Heart right ventricle (tissue), 16 donors: ENCODE data around the gene PGA5. TPM values are rescaled to one million over a fixed set of nuclear protein-coding genes. Genes with fewer than 3 reads are reported as not detected.
"Not testable (repeated sequence)": the region's sequence is repeated elsewhere in the genome, so short reads cannot be mapped to it uniquely, and the experiment has no call there.

Experiments used
- ATAC-seq, 8 donors: fragments of 200-7000 bp; cut with Tn5 transposase; one replicate each; pipeline ENCODE4 v1.9.1; 2020; ENCODE audit warnings: mild to moderate bottlenecking in 8 of 8, moderate library complexity in 8 of 8, moderate number of reproducible peaks in 1 of 8
- DNase-seq, 2 donors: peaks; one replicate each; pipeline ENCODE4 v3.0.0-alpha.2; 2020
- H3K27ac ChIP-seq, 10 donors: fragments of 200-600 bp; sonication (generic) in 2 of 10; one replicate each; pipeline versions ENCODE4 v1.5.0 to v1.8.0; 2020 to 2022; ENCODE audit warnings: mild to moderate bottlenecking in 3 of 10
- H3K27me3 ChIP-seq, 7 donors: fragments of 200-600 bp; one replicate each; pipeline ENCODE4 v1.8.0; 2021 to 2022; ENCODE audit warnings: mild to moderate bottlenecking in 2 of 7
- H3K36me3 ChIP-seq, 9 donors: fragments of 200-600 bp; sonication (generic) in 1 of 9; one replicate each; pipeline versions ENCODE4 v1.5.0 to v1.8.0; 2020 to 2022; ENCODE audit warnings: mild to moderate bottlenecking in 2 of 9
- H3K4me1 ChIP-seq, 9 donors: fragments of 200-600 bp; sonication (generic) in 1 of 9; one replicate each; pipeline versions ENCODE4 v1.5.0 to v1.8.0; 2020 to 2022; ENCODE audit warnings: mild to moderate bottlenecking in 4 of 9
- H3K4me3 ChIP-seq, 10 donors: fragments of 200-600 bp; sonication (generic) in 2 of 10; one replicate each; pipeline versions ENCODE4 v1.5.0 to v1.8.0; 2020 to 2022; ENCODE audit warnings: mild to moderate bottlenecking in 7 of 10, moderate library complexity in 2 of 10
- H3K9me3 ChIP-seq, 11 donors: fragments of 200-600 bp in 10 of 11; sonication (generic) in 2 of 11; one replicate each; pipeline versions ENCODE4 v1.5.0 to v1.8.0; 2013 to 2022; ENCODE audit warnings: mild to moderate bottlenecking in 2 of 11, control low read depth in 1 of 11, moderate library complexity in 1 of 11
- WGBS, 2 donors: extraction: QIAGEN DNeasy Blood & Tissue Kit; methylation state at CpG; one replicate each; pipeline ENCODE4 v1.1.7; 2013; ENCODE audit warnings: inconsistent platforms in 1 of 2; 5-methylcytosine and 5-hydroxymethylcytosine counted together
- intact Hi-C, 10 donors: fragments of 100-400 bp; cut with DNase I; formaldehyde crosslinking; loops; one replicate each; pipeline versions ENCODE4 v1.11.1 to v1.14.2; 2022
- polyA plus RNA-seq, 2 donors: library from polyadenylated mRNA; stranded (reverse); fragments of 200-250 nt; gene quantifications; one replicate each; pipeline ENCODE4 v1.2.3, GENCODE V29; 2013
- total RNA-seq, 10 donors: library from RNA; stranded (reverse); fragmentation: NEBNext Ultra II Directional in 3 of 10; extraction: Animal tissue kit (Norgen Biotek cat#: 25700) in 3 of 10; gene quantifications; one replicate each; pipeline versions ENCODE4 v1.2.1 to v1.2.4, GENCODE V29; 2021 to 2023
- donor health status: Arrhythmogenic right ventricular cardiomyopathy.
- donor health status: ischemic (EF 13 %, LVEDD 7.1; RV severe dilation, severe dysfunction).
- donor health status: healthy with polysubstance abuse.
- donor health status: DM: no; HTN: yes; CAD: no.
- donor health status: DM: no; HTN: no; CAD: no.
- donor health status: ischemic (EF 25% LVEDD 6.9; RV normal size, moderate dysfunction).
- donor health status: ischemic (EF 25% LVEDD 5.7; RV mildly dilated, moderate dysfunction).
- donor health status: healthy.
- donor health status: DM: yes; HTN: yes; CAD: no.
- donor health status: Ischemic cardiomyopathy.
- donor health status: ischemic (EF 35%, LVEDD 5.7; RV mildly dilated, moderate dysfunction).
- donor health status: nonischemic (EF 11% LVEDD 7.7; RV severe dilation, severe dysfunction).
- donor health status: DM: yes; HTN: yes; CAD: no.
- donor health status: PGD.
- donor health status: ischemic (EF 29% LVEDD 5.4; RV normal size, mild dysfunction).
- donor health status: nonischemic (EF 23%, LVEDD 6.1; RV moderate dilation, normal function).

The PGA5 gene
- total and polyA plus RNA-seq, 12 donors = 0.14 to 0.93 (median 0.58) TPM; not detected in 6

DNA sequence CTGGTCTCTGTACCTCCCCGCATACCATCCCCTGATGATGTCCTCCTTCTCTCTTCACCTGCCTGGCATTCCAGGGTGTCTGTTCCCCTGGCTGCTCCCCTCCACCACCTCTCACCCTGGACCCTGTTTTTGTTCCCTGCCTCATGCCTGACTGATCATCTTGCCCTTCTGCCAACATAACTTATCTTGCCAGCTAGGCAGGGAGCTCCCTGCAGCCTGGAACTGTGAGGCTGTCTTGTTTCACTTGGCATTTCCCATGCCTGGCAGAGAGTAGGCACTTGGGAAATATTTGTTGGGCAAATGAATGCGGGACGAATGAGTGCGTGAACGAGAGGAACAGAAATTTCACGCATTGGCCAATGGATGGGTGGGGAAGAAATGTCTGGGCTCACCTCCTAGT is 30.3 kb upstream of the PGA5 start:
- H3K27ac ChIP-seq, H3K4me3 ChIP-seq, DNase-seq, H3K36me3 ChIP-seq, intact Hi-C loops, H3K27me3 ChIP-seq, H3K9me3 ChIP-seq, H3K4me1 ChIP-seq: not testable (repeated sequence)
- no CpG with 5 or more reads among the region's 6 CpGs for WGBS, 2 donors
- peak in 5 of 8 donors; percentile 47 to 67 (median 50) for ATAC-seq

DNA sequence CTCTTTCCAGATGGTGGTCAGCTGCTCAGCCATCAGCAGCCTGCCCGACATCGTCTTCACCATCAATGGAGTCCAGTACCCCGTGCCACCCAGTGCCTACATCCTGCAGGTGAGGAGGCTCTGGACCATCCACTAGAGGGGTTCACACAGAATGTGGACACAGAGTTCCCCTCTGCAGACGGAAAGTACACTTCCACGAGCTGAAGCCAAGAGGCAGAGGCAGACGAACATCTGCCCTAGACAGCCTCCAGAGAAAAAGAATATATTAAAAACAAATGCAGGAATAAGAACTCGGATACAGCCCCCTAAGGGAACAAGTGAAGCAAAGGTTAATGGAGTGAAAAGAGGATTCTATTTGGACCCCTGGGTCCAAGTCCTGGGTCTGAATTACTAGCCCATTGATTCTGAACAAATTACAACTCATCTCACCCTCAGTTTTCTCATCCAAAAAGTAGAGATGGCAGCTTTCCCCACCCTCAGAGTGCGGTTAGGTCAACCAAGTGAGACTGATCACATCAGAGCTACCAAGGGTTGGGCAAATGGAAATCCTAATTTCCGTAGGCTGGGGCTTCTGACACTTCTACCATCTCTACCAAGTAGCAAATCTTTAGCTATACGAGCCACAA is 29.5 kb upstream of the PGA5 start:
- intact Hi-C loops, H3K27ac ChIP-seq, DNase-seq, H3K9me3 ChIP-seq, H3K4me3 ChIP-seq, H3K4me1 ChIP-seq, H3K36me3 ChIP-seq, H3K27me3 ChIP-seq: not testable (repeated sequence)
- ATAC-seq = peak in 1 of 8 donors; percentile 25
- 55 to 67% methylated on average over 7 of the region's 10 CpGs for WGBS, 2 donors

DNA sequence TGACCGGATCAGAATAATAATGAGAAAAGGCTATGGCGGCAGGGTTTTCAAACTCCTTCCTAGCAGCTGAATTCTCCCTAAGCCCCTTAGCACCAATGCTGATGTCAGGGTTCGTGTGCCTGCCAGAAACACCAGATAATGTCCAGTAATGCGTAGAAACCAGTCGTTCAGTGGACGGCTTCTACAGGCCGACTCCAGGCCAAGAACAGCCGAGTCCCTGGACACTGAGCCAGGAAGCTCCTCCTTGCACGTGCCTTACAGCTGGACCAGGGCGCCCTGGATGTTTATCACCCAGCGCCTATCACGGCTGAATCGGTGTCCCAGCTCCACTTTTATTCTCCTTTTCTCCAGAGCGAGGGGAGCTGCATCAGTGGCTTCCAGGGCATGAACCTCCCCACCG is 28.8 kb upstream of the PGA5 start:
- intact Hi-C loops, H3K36me3 ChIP-seq, H3K4me3 ChIP-seq, DNase-seq, H3K27ac ChIP-seq, H3K4me1 ChIP-seq, H3K9me3 ChIP-seq, H3K27me3 ChIP-seq: not testable (repeated sequence)
- ATAC-seq = peak in 5 of 8 donors; percentile 45 to 62 (median 51)
- WGBS, 2 donors = no CpG with 5 or more reads among the region's 15 CpGs

- H3K36me3 ChIP-seq, H3K4me1 ChIP-seq, H3K27ac ChIP-seq, H3K9me3 ChIP-seq, intact Hi-C loops, H3K4me3 ChIP-seq, DNase-seq, H3K27me3 ChIP-seq, ATAC-seq: not testable (repeated sequence)
- no CpG with 5 or more reads among the region's 3 CpGs for WGBS, 2 donors
These were observed 27.2 kb upstream of the PGA5 start for GRCh38 chr11:61213711-61214324.

DNA sequence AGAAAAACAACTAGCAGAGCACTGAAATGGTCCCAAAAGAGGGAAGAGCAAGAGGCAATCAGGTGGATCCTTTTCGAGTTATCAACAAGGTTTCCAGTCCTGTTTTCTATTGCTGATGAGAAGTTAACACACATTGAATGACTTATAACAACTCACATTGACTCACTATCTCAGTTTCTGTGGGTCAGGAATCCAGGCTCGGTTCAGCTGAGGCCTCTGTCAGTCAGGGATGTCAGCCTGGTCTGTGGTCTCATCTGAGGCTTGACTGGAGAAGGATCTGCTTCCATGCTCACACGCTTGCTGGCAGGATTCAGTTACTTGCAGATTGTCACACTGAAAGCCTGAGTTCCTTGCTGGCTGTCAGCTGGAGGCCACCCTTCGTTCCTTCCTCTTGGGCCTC is 22.7 kb upstream of the PGA5 start:
- H3K36me3 ChIP-seq, H3K27ac ChIP-seq, H3K4me3 ChIP-seq, ATAC-seq, H3K27me3 ChIP-seq, DNase-seq, H3K9me3 ChIP-seq, H3K4me1 ChIP-seq, intact Hi-C loops: not testable (repeated sequence)
- WGBS, 2 donors = no CpG with 5 or more reads among the region's 4 CpGs

- WGBS, 2 donors = 90 to 94% methylated on average over 5 of the region's 5 CpGs
- H3K4me3 ChIP-seq, intact Hi-C loops, DNase-seq, H3K4me1 ChIP-seq, ATAC-seq, H3K36me3 ChIP-seq, H3K9me3 ChIP-seq, H3K27me3 ChIP-seq, H3K27ac ChIP-seq: not testable (repeated sequence)
These were observed 22.0 kb upstream of the PGA5 start for GRCh38 chr11:61219016-61219415.

GRCh38 chr11:61222047-61222446 is 18.9 kb upstream of the PGA5 start, which contains the start of gene PGA4:
TSS of gene PGA4 (plus strand) at chr11:61222347. CDS start at chr11:61222401, 54 bp downstream.
- H3K27ac ChIP-seq, H3K27me3 ChIP-seq, intact Hi-C loops, H3K4me3 ChIP-seq, H3K4me1 ChIP-seq, DNase-seq, H3K36me3 ChIP-seq, ATAC-seq, H3K9me3 ChIP-seq: not testable (repeated sequence)
- no CpG with 5 or more reads among the region's 8 CpGs for WGBS, 2 donors

GRCh38 chr11:61222692-61223091 is 18.3 kb upstream of the PGA5 start:
- H3K4me1 ChIP-seq, H3K4me3 ChIP-seq, H3K27me3 ChIP-seq, H3K36me3 ChIP-seq, intact Hi-C loops, H3K27ac ChIP-seq, DNase-seq, H3K9me3 ChIP-seq: not testable (repeated sequence)
- peak in 6 of 8 donors; percentile 28 to 59 (median 42) for ATAC-seq
- WGBS, 2 donors = no CpG with 5 or more reads among the region's 5 CpGs

- ATAC-seq, H3K27me3 ChIP-seq, H3K4me3 ChIP-seq, intact Hi-C loops, DNase-seq, H3K36me3 ChIP-seq, H3K9me3 ChIP-seq, H3K4me1 ChIP-seq, H3K27ac ChIP-seq: not testable (repeated sequence)
- no CpG with 5 or more reads among the region's 10 CpGs for WGBS, 2 donors
These were observed 14.4 kb upstream of the PGA5 start for GRCh38 chr11:61226457-61227137.

GRCh38 chr11:61229458-61229857 is 11.5 kb upstream of the PGA5 start:
- H3K9me3 ChIP-seq, H3K27ac ChIP-seq, DNase-seq, intact Hi-C loops, H3K27me3 ChIP-seq, H3K4me3 ChIP-seq, H3K4me1 ChIP-seq, H3K36me3 ChIP-seq: not testable (repeated sequence)
- ATAC-seq = peak in 5 of 8 donors; percentile 23 to 66 (median 46)
- no CpG with 5 or more reads among the region's 6 CpGs for WGBS, 2 donors

- WGBS, 2 donors = no CpG with 5 or more reads among the region's 15 CpGs
- intact Hi-C loops, H3K36me3 ChIP-seq, DNase-seq, H3K4me1 ChIP-seq, H3K27me3 ChIP-seq, H3K27ac ChIP-seq, H3K4me3 ChIP-seq, H3K9me3 ChIP-seq: not testable (repeated sequence)
- ATAC-seq = peak in 5 of 8 donors; percentile 24 to 66 (median 59)
These were observed 9.9 kb upstream of the PGA5 start for GRCh38 chr11:61231033-61231432.
